HepG2 (cell line): ENCODE measurements around the gene STYXL2. TPM values are rescaled to one million over a fixed set of nuclear protein-coding genes. Genes with fewer than 3 reads are reported as not detected.

Source experiments
- ATAC-seq: fragments of 200-7000 bp; cut with Tn5 transposase; 3 replicates; pipeline ENCODE4 v1.9.1; 2020; ENCODE audit warnings: mild to moderate bottlenecking, moderate library complexity
- BruUV-seq: library from RNA; stranded (reverse); fragments of 400-500 nt; replicated peaks from 2 replicates; lab custom pipeline; 2021; lab: Mats Ljungman, UMichigan
- CTCF ChIA-PET: fragments of 300-600 bp; formaldehyde crosslinking; extraction: SDS; loops from one replicate; lab custom pipeline; 2021; ENCODE audit warnings: low total read pairs, inconsistent platforms, low intra/inter-chr PET ratio; lab: Yijun Ruan, JAX
- POLR2A ChIA-PET: fragments of 350-600 bp; sonication (Branson Sonifier 250); formaldehyde crosslinking; loops from one replicate; lab custom pipeline; 2020; ENCODE audit warnings: antibody characterized with exemption, inconsistent platforms; lab: Yijun Ruan, JAX
- DNase-seq: peaks from one replicate; pipeline ENCODE4 v3.0.0-alpha.2; 2015; ENCODE audit warnings: low spot score
- FAIRE-seq: peaks from 3 replicates; lab custom pipeline; 2011; peaks lifted over from hg19 to GRCh38; lab: Jason Lieb, UNC
- H2AFZ ChIP-seq: one replicate; pipeline ENCODE4 v1.6.1; 2011; ENCODE audit warnings: low read length, inconsistent platforms
- H3K27ac ChIP-seq: fragments of 300-600 bp; 3 replicates; pipeline ENCODE4 v1.8.0; 2011; ENCODE audit warnings: mixed run types, mild to moderate bottlenecking, mixed read lengths, low read length, inconsistent platforms; ENCODE audit not compliant: insufficient read depth; ENCODE audit errors: extremely low read length
- H3K27me3 ChIP-seq, 2 experiments: fragments of 200-600 bp in 1 of 2; 2 replicates in 1 of 2; 3 replicates in 1 of 2; pipeline versions ENCODE4 v1.6.0 to v1.8.0; 2011; ENCODE audit warnings: low read length in 2 of 2, mild to moderate bottlenecking in 2 of 2, moderate library complexity in 2 of 2, inconsistent platforms in 1 of 2; ENCODE audit not compliant: insufficient read depth in 2 of 2, control insufficient read depth in 1 of 2
- H3K36me3 ChIP-seq, 2 experiments: fragments of 200-600 bp in 1 of 2; replicated peaks in 1 of 2; 2 replicates in 1 of 2; 3 replicates in 1 of 2; pipeline versions ENCODE4 v1.5.1 to v1.8.0; 2011; ENCODE audit warnings: low read length in 2 of 2, inconsistent platforms in 1 of 2; ENCODE audit not compliant: insufficient read depth in 2 of 2, control insufficient read depth in 1 of 2
- H3K4me1 ChIP-seq: 2 replicates; pipeline ENCODE4 v1.5.1; 2012; ENCODE audit warnings: low read length, inconsistent platforms; ENCODE audit not compliant: insufficient read depth
- H3K4me2 ChIP-seq: 2 replicates; pipeline ENCODE4 v1.6.0; 2011; ENCODE audit warnings: low read depth, low read length, inconsistent platforms
- H3K4me3 ChIP-seq, 3 experiments: fragments of 200-600 bp in 1 of 3; sonication (generic), shearing (Covaris generic) in 1 of 3; replicated peaks in 1 of 3; 2 replicates each; pipeline ENCODE4 v1.5.1; 2011 to 2016; ENCODE audit warnings: low read length in 3 of 3, inconsistent platforms in 2 of 3, low read depth in 2 of 3, mild to moderate bottlenecking in 2 of 3, control low read depth in 1 of 3, mixed read lengths in 1 of 3; ENCODE audit not compliant: insufficient read depth in 1 of 3
- H3K79me2 ChIP-seq: one replicate; pipeline ENCODE4 v1.6.1; 2011; ENCODE audit warnings: low read length, inconsistent platforms; ENCODE audit not compliant: insufficient read depth
- H3K9ac ChIP-seq: 2 replicates; pipeline ENCODE4 v1.6.0; 2011; ENCODE audit warnings: mild to moderate bottlenecking, low read depth, low read length, inconsistent platforms; ENCODE audit not compliant: insufficient read depth
- H3K9me3 ChIP-seq: 2 replicates; pipeline ENCODE4 v1.5.1; 2012; ENCODE audit warnings: mild to moderate bottlenecking, low read length
- H4K20me1 ChIP-seq: 2 replicates; pipeline ENCODE4 v1.6.0; 2011; ENCODE audit warnings: inconsistent platforms, mild to moderate bottlenecking, low read length, moderate library complexity; ENCODE audit not compliant: insufficient read depth
- FOXJ3 ChIP-seq: sonication (generic); formaldehyde crosslinking; IDR thresholded peaks from 2 replicates; pipeline ENCODE4 v1.4.0; 2020; ENCODE audit warnings: missing genetic modification reagents, mild to moderate bottlenecking, borderline replicate concordance
- FOXK1 ChIP-seq: sonication (generic); formaldehyde crosslinking; IDR thresholded peaks from 2 replicates; pipeline ENCODE4 v1.4.0; 2020; ENCODE audit warnings: low read depth, missing genetic modification reagents, borderline replicate concordance
- JUN ChIP-seq: sonication (generic); formaldehyde crosslinking; IDR thresholded peaks from 2 replicates; pipeline ENCODE4 v1.4.0; 2020; ENCODE audit warnings: mild to moderate bottlenecking, missing genetic modification reagents
- MAF1 ChIP-seq: sonication (generic); formaldehyde crosslinking; IDR thresholded peaks from 2 replicates; pipeline ENCODE4 v1.5.0; 2020; ENCODE audit warnings: missing genetic modification reagents, borderline replicate concordance
- MTA3 ChIP-seq: sonication (generic); formaldehyde crosslinking; IDR thresholded peaks from 2 replicates; pipeline ENCODE4 v1.4.0; 2020; ENCODE audit warnings: missing genetic modification reagents
- NR3C1 ChIP-seq: sonication (generic); formaldehyde crosslinking; IDR thresholded peaks from 2 replicates; pipeline ENCODE4 v1.4.0; 2020; ENCODE audit warnings: missing genetic modification reagents
- PCBP1 ChIP-seq: fragments of 200-400 bp; formaldehyde crosslinking; IDR thresholded peaks from 2 replicates; pipeline ENCODE4 v1.6.1; 2017; ENCODE audit warnings: mild to moderate bottlenecking, low read depth, low read length, borderline replicate concordance
- TBL1XR1 ChIP-seq: fragments of 150-350 bp; IDR thresholded peaks from 2 replicates; pipeline ENCODE4 v1.6.1; 2014; ENCODE audit warnings: borderline replicate concordance, low read length; ENCODE audit not compliant: partially characterized antibody
- WIZ ChIP-seq: sonication (generic); formaldehyde crosslinking; IDR thresholded peaks from 2 replicates; pipeline ENCODE4 v1.5.1; 2020; ENCODE audit warnings: mild to moderate bottlenecking, missing genetic modification reagents
- ZFP1 ChIP-seq: IDR thresholded peaks from 2 replicates; pipeline ENCODE4 v1.6.1; 2016
- ZKSCAN1 ChIP-seq: fragments of 150-350 bp; IDR thresholded peaks from 2 replicates; pipeline ENCODE4 v1.6.1; 2014; ENCODE audit warnings: low read length
- ZNF17 ChIP-seq: sonication (generic); formaldehyde crosslinking; IDR thresholded peaks from 2 replicates; pipeline ENCODE4 v1.5.0; 2020; ENCODE audit warnings: mild to moderate bottlenecking, missing genetic modification reagents
- ZNF660 ChIP-seq: sonication (generic); formaldehyde crosslinking; IDR thresholded peaks from 2 replicates; pipeline ENCODE4 v1.5.1; 2020; ENCODE audit warnings: mild to moderate bottlenecking, low read depth, missing genetic modification reagents, borderline replicate concordance
- ZNF678 ChIP-seq: sonication (generic); formaldehyde crosslinking; IDR thresholded peaks from 2 replicates; pipeline ENCODE4 v1.4.0; 2020; ENCODE audit warnings: mild to moderate bottlenecking, missing genetic modification reagents
- WGBS: methylation state at CpG from one replicate; pipeline ENCODE4 v1.1.6; 2017; ENCODE audit warnings: low lambda C conversion rate; 5-methylcytosine and 5-hydroxymethylcytosine counted together
- in situ Hi-C: cut with HindIII; loops from 2 replicates; pipeline ENCODE4 v1.10.0; 2017; ENCODE audit warnings: low pct_unique_long_range_greater_than_20kb; ENCODE audit not compliant: extremely low pct_ligation_motif_present
- intact Hi-C: fragments of 100-400 bp; cut with micrococcal nuclease; formaldehyde crosslinking; loops from one replicate; pipeline ENCODE4 v1.10.0; 2022; ENCODE audit not compliant: unreplicated experiment
- polyA plus RNA-seq, 8 experiments: library from polyadenylated mRNA; depleted of rRNA in 3 of 8; stranded (reverse) in 7 of 8; unstranded in 1 of 8; fragments of >200 nt; fragmentation: Illumina TruSeq in 4 of 8; extraction: Trizol in 4 of 8; gene quantifications; 2 replicates each; pipeline versions ENCODE4 v1.2.1 to v1.2.3, GENCODE V29; 2011 to 2016; ENCODE audit warnings: low read depth in 4 of 8, missing spikeins in 1 of 8, mixed read lengths in 1 of 8; ENCODE audit not compliant: insufficient read depth in 1 of 8
- total RNA-seq, 5 experiments: library from RNA; depleted of rRNA; stranded (reverse); fragments of >200 nt; fragmentation: Illumina TruSeq; extraction: Trizol; gene quantifications; 2 replicates each; pipeline ENCODE4 v1.2.3, GENCODE V29; 2016; ENCODE audit warnings: low read depth in 1 of 5
- TF ChIP-seq, protein P1 (sequence below): sonication (generic); formaldehyde crosslinking; conservative IDR thresholded peaks from 2 replicates; pipeline ENCODE4 v1.5.0; 2020; ENCODE audit warnings: missing genetic modification reagents
- TF ChIP-seq, protein P2 (sequence below): sonication (generic); formaldehyde crosslinking; IDR thresholded peaks from 2 replicates; pipeline ENCODE4 v1.5.0; 2020; ENCODE audit warnings: mild to moderate bottlenecking, missing genetic modification reagents, moderate library complexity
- TF ChIP-seq, protein P3 (sequence below): sonication (generic); formaldehyde crosslinking; IDR thresholded peaks from 2 replicates; pipeline ENCODE4 v1.4.0; 2020; ENCODE audit warnings: low read depth, missing genetic modification reagents

Gene STYXL2
- total and polyA plus RNA-seq, 2 of the 13 experiments (the other 11 are each of a cell fraction or from before 2014, with no cell fraction given), result not detected

DNA sequence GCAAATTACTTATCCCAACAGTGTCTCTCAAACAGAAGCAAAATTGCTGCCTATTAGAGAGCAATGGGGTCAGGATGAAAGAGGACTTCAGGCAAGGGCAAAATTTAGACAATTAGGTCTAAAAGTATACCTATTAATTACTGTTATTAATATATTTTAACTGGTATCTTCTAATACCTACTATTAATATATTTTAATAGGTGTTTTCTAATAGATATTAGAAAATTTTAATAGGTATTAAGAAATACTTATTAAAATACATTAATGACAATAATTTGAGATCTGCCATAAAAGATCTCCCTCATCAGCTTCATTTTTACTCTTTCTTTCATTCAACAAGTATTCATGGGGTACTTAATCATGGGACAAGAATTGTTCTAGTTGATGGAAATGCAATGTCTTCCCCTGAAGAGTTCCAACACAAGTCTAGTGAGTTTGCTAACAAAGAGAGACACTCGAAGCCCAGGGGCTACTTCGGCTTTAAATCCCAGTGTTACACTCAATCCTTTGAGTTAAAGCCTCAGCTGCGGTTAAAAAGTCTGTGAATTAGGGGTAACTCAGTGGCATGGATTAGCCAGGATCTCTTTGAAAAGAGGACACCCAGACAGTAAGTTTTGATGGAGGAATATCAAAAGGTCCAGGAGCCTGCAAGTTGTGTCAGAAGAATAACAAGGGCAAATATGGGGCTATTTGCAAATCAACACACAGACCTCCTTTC is 44.1 kb downstream of the STYXL2 start (continued):
- no peak for TF ChIP-seq ZKSCAN1

DNA sequence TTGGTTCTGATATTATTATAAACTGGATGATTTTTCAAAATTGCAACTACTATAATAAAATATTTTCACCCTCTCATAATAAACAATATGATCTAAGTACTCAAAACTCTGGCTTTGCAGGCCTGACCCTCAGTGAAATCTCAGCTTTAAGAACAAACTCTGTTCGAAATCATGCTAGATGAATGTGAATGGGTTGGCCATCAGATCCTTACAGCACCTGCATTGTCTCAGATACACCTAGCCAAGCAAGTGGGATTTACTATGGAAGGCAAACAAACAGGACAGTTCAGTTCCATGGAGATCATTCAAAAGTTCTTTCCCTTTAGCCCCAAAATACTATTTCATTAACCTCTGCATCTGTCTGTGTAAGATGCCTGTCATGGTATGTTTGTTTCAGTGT is 44.8 kb downstream of the STYXL2 start:
- Histone ChIP-seq H4K20me1 (no peaks in the 10 kb centered on the region), H3K4me3 (no peak overlapping the region), H3K36me3 (no peaks in the 10 kb centered on the region), H3K4me1 (no peaks in the 10 kb centered on the region), H3K4me2 (no peak overlapping the region), H2AFZ (no peak overlapping the region), H3K9ac (no peak overlapping the region), H3K79me2 (no peaks in the 10 kb centered on the region), H3K27ac (no peak overlapping the region), H3K27me3 (peaks cover 0 to 10% of the 10 kb centered on the region in 2 experiments; a peak in 1 of 5 replicates), H3K9me3 (no peaks in the 10 kb centered on the region)
- BruUV-seq, result no TSS peak
- TF ChIP-seq, protein P1, sequence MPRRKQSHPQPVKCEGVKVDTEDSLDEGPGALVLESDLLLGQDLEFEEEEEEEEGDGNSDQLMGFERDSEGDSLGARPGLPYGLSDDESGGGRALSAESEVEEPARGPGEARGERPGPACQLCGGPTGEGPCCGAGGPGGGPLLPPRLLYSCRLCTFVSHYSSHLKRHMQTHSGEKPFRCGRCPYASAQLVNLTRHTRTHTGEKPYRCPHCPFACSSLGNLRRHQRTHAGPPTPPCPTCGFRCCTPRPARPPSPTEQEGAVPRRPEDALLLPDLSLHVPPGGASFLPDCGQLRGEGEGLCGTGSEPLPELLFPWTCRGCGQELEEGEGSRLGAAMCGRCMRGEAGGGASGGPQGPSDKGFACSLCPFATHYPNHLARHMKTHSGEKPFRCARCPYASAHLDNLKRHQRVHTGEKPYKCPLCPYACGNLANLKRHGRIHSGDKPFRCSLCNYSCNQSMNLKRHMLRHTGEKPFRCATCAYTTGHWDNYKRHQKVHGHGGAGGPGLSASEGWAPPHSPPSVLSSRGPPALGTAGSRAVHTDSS (CRISPR knock-in tag), result no peak
- no peak for TF ChIP-seq WIZ (CRISPR knock-in tag)
- TF ChIP-seq ZNF17 (CRISPR knock-in tag), result no peak
- no peak for TF ChIP-seq PCBP1
- no peak for TF ChIP-seq MAF1 (CRISPR knock-in tag)
- TF ChIP-seq ZNF660 (CRISPR knock-in tag), result no peak
- TF ChIP-seq, protein P2, sequence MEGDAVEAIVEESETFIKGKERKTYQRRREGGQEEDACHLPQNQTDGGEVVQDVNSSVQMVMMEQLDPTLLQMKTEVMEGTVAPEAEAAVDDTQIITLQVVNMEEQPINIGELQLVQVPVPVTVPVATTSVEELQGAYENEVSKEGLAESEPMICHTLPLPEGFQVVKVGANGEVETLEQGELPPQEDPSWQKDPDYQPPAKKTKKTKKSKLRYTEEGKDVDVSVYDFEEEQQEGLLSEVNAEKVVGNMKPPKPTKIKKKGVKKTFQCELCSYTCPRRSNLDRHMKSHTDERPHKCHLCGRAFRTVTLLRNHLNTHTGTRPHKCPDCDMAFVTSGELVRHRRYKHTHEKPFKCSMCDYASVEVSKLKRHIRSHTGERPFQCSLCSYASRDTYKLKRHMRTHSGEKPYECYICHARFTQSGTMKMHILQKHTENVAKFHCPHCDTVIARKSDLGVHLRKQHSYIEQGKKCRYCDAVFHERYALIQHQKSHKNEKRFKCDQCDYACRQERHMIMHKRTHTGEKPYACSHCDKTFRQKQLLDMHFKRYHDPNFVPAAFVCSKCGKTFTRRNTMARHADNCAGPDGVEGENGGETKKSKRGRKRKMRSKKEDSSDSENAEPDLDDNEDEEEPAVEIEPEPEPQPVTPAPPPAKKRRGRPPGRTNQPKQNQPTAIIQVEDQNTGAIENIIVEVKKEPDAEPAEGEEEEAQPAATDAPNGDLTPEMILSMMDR (CRISPR knock-in tag), result no peak
- no peak for TF ChIP-seq FOXJ3 (CRISPR knock-in tag)
- no peak for TF ChIP-seq FOXK1 (CRISPR knock-in tag)
- TF ChIP-seq NR3C1 (CRISPR knock-in tag), result no peak
- TF ChIP-seq, protein P3, sequence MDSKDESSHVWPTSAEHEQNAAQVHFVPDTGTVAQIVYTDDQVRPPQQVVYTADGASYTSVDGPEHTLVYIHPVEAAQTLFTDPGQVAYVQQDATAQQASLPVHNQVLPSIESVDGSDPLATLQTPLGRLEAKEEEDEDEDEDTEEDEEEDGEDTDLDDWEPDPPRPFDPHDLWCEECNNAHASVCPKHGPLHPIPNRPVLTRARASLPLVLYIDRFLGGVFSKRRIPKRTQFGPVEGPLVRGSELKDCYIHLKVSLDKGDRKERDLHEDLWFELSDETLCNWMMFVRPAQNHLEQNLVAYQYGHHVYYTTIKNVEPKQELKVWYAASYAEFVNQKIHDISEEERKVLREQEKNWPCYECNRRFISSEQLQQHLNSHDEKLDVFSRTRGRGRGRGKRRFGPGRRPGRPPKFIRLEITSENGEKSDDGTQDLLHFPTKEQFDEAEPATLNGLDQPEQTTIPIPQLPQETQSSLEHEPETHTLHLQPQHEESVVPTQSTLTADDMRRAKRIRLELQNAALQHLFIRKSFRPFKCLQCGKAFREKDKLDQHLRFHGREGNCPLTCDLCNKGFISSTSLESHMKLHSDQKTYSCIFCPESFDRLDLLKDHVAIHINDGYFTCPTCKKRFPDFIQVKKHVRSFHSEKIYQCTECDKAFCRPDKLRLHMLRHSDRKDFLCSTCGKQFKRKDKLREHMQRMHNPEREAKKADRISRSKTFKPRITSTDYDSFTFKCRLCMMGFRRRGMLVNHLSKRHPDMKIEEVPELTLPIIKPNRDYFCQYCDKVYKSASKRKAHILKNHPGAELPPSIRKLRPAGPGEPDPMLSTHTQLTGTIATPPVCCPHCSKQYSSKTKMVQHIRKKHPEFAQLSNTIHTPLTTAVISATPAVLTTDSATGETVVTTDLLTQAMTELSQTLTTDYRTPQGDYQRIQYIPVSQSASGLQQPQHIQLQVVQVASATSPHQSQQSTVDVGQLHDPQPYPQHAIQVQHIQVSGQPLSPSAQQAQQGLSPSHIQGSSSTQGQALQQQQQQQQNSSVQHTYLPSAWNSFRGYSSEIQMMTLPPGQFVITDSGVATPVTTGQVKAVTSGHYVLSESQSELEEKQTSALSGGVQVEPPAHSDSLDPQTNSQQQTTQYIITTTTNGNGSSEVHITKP (CRISPR knock-in tag), result no peak
- TF ChIP-seq JUN (CRISPR knock-in tag), result no peak
- TF ChIP-seq MTA3 (CRISPR knock-in tag), result no peak
- TF ChIP-seq ZNF678, result no peak
- no peak for TF ChIP-seq ZFP1
- no peak for TF ChIP-seq TBL1XR1
- ATAC-seq (no peak), FAIRE-seq (no peak), DNase-seq (no peak)
- ChIA-PET POLR2A (no interaction called here), CTCF (no interaction called here)
- WGBS, result 0% methylated on average over 1 of the region's 1 CpG
- intact Hi-C loops (no loop called here), in situ Hi-C loops (no loop called here)
